DOHH2 (cell line): ENCODE data around the gene RASL11B.

ENCODE experiments used
- CTCF ChIP-seq: fragments of 200-600 bp; sonication (generic); IDR thresholded peaks from one replicate; pipeline ENCODE4 v1.5.1; 2014; ENCODE audit warnings: antibody characterized with exemption, mild to moderate bottlenecking, low read depth, low read length; ENCODE audit not compliant: poor library complexity, severe bottlenecking
- EZH2phosphoT487 ChIP-seq: fragments of 200-600 bp; sonication (generic); IDR thresholded peaks from 2 replicates; pipeline ENCODE4 v1.6.1; 2017; ENCODE audit warnings: borderline replicate concordance, mild to moderate bottlenecking, antibody characterized with exemption, low read length, moderate library complexity, mixed read lengths

GRCh38 chr4:52861171-52861823 lies 820 bp upstream of the RASL11B start:
- no peak for TF ChIP-seq CTCF
- no peak for TF ChIP-seq EZH2phosphoT487
